PC-3 (cell line): Measurements from ENCODE around the gene MYH9.

Experiments used
- EZH2 ChIP-seq: fragments of 300-600 bp; sonication (generic); IDR thresholded peaks from one replicate; pipeline ENCODE4 v1.6.1; 2017; ENCODE audit warnings: antibody characterized with exemption, mild to moderate bottlenecking, low read length; ENCODE audit not compliant: unreplicated experiment
- EZH2phosphoT487 ChIP-seq: fragments of 300-600 bp; sonication (generic); IDR thresholded peaks from 2 replicates; pipeline ENCODE4 v1.6.1; 2018; ENCODE audit warnings: mild to moderate bottlenecking, antibody characterized with exemption, low read length, borderline replicate concordance
- TF ChIP-seq, protein P1 (sequence below): fragments of 300-600 bp; sonication (generic); conservative IDR thresholded peaks from 2 replicates; pipeline ENCODE4 v1.5.1; 2017; ENCODE audit warnings: antibody characterized with exemption, low read depth, mild to moderate bottlenecking, low read length

DNA sequence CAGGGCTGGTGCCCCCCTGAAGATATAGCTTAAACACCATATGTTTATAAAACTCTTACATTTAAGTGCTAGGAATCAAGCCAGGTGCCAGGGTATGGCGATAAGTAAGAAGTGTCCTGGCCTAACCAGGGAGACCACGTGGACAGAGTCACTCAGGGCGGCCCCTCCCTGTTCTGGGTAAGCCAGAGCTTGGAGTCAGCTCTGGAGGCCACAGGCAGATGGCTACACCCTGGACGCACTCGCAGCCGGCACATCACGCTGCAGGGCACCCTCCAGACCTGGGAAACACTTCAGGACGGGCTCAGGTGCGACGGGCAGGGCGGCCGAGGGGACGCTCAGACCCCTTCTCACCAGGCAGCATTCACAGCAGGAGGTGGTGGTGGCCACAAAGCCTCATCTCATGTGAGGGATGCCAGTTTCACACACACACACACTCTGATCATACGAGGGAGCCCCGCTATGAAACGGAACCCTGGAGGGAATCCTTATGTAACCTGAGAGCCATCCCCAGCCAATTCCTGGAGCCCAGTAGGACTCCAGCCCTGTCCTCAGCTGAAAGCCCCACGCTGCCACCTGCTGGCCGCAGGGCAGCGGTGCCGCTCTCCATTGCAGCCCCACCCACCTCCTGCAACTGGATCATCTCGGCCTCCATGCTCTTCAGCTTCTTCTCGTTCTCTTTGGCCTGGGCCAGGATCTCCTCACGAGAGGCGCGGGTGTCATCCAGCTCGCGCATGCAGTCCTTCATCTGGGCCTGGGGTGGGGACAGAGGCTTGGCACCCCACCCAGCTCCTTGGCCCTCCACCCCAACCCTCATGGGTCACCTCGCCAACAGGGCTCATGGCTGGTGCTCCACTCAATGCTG is 101.4 kb downstream of the MYH9 start:
- no peak for TF ChIP-seq EZH2
- TF ChIP-seq, protein P1, sequence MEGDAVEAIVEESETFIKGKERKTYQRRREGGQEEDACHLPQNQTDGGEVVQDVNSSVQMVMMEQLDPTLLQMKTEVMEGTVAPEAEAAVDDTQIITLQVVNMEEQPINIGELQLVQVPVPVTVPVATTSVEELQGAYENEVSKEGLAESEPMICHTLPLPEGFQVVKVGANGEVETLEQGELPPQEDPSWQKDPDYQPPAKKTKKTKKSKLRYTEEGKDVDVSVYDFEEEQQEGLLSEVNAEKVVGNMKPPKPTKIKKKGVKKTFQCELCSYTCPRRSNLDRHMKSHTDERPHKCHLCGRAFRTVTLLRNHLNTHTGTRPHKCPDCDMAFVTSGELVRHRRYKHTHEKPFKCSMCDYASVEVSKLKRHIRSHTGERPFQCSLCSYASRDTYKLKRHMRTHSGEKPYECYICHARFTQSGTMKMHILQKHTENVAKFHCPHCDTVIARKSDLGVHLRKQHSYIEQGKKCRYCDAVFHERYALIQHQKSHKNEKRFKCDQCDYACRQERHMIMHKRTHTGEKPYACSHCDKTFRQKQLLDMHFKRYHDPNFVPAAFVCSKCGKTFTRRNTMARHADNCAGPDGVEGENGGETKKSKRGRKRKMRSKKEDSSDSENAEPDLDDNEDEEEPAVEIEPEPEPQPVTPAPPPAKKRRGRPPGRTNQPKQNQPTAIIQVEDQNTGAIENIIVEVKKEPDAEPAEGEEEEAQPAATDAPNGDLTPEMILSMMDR, result peak; percentile 79
- TF ChIP-seq EZH2phosphoT487, result no peak
